A673 (cell line): ENCODE measurements around the gene ACSM2A.

Experiments used
- EZH2 ChIP-seq: fragments of 200-600 bp; sonication (generic); IDR thresholded peaks from 2 replicates; pipeline ENCODE4 v1.6.1; 2017; ENCODE audit warnings: borderline replicate concordance, low read depth, mild to moderate bottlenecking, mixed read lengths, antibody characterized with exemption, low read length; ENCODE audit not compliant: poor library complexity, severe bottlenecking
- TF ChIP-seq, protein P1 (sequence below): fragments of 300-800, 200-600 bp; sonication (generic); conservative IDR thresholded peaks from 2 replicates; pipeline ENCODE4 v1.5.1; 2017; ENCODE audit warnings: low read depth, mild to moderate bottlenecking, antibody characterized with exemption, low read length, moderate library complexity, mixed read lengths

DNA sequence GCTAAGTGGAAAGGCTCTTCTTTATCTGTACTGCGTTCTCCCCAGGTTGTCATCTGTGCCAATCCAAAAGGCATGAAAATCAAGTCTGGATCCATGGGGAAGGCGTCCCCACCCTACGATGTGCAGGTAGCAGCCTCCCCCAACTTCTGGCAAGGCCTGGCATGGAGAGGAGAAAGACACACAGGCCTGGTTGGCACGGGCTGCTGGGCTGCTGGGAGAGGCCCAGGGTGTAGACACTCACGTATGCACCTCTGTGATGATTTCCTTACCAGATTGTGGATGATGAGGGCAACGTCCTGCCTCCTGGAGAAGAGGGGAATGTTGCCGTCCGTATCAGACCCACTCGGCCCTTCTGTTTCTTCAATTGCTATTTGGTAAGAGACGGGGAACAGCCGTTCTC is 20.4 kb upstream of the ACSM2A start:
- TF ChIP-seq, protein P1, sequence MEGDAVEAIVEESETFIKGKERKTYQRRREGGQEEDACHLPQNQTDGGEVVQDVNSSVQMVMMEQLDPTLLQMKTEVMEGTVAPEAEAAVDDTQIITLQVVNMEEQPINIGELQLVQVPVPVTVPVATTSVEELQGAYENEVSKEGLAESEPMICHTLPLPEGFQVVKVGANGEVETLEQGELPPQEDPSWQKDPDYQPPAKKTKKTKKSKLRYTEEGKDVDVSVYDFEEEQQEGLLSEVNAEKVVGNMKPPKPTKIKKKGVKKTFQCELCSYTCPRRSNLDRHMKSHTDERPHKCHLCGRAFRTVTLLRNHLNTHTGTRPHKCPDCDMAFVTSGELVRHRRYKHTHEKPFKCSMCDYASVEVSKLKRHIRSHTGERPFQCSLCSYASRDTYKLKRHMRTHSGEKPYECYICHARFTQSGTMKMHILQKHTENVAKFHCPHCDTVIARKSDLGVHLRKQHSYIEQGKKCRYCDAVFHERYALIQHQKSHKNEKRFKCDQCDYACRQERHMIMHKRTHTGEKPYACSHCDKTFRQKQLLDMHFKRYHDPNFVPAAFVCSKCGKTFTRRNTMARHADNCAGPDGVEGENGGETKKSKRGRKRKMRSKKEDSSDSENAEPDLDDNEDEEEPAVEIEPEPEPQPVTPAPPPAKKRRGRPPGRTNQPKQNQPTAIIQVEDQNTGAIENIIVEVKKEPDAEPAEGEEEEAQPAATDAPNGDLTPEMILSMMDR: no peak
- TF ChIP-seq EZH2: no peak
